ENCODE measurements around the gene PATZ1. TPM values are rescaled to one million over a fixed set of nuclear protein-coding genes. Genes with fewer than 3 reads are reported as not detected.

Gene PATZ1
- total RNA-seq, 1 donor from 2014 or later = 27.6 TPM

DNA sequence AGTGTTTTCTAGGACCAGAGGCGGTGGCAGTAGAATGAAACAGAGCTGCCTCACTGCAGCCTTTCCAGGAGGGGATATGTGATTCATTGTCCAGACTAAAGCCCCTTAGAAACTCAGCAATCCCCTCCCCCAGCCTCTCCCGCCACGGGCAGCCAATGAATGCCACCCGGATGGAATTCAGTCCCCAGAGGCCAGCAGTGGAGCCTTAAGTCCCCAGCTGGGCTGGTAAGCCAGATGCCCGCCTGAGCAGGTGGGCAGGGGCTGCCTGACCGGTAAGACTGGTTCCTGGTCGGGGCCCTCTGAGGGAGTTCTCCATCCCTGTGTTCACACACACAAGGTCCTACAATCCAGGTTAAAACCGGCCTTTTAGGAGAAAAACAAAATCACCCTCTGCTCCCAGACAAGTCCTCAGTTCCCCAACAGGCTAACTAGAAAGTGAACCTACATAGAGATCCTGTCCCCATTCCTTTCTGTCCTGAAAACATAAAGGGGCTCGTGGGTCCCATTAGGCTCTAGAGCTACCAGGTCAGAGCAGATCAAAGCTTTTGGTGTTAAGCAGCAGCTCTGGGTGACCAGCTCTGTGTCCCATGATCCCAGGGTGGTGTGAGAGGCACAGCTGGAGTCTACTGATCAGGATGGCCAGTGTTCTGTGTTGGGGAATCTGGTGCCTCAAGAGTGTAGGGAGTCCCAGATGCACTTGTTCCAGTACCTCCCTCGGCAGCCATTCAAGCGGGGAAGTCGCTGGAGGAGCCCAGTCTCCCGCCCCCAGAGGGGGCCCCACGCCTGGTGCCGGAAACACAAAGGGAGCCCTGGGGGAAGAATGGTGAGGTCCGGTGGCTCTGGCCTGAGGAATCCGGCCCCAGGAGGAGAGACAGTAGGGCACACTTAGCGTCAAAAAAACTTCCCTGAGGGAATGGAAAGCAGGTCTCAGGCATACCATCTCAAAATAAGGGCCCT, 2.6 kb downstream of the PATZ1 start:
- Mint-ChIP-seq H3K36me3 (ENCODE audit: unreplicated experiment) (peaks cover 19% of the 10 kb centered on the region), H3K9me3 (ENCODE audit: unreplicated experiment) (no peaks in the 10 kb centered on the region), H3K4me3 (ENCODE audit: unreplicated experiment) (peak overlapping the region; percentile 74), H3K27me3 (ENCODE audit: unreplicated experiment) (no peaks in the 10 kb centered on the region), H3K27ac (ENCODE audit: unreplicated experiment) (peak overlapping the region; percentile 75), H3K4me1 (ENCODE audit: unreplicated experiment) (peaks cover 51% of the 10 kb centered on the region)
- DNase-seq (ENCODE audit: extremely low spot score, unreplicated experiment) = no peak
- TF ChIP-seq, protein P1, sequence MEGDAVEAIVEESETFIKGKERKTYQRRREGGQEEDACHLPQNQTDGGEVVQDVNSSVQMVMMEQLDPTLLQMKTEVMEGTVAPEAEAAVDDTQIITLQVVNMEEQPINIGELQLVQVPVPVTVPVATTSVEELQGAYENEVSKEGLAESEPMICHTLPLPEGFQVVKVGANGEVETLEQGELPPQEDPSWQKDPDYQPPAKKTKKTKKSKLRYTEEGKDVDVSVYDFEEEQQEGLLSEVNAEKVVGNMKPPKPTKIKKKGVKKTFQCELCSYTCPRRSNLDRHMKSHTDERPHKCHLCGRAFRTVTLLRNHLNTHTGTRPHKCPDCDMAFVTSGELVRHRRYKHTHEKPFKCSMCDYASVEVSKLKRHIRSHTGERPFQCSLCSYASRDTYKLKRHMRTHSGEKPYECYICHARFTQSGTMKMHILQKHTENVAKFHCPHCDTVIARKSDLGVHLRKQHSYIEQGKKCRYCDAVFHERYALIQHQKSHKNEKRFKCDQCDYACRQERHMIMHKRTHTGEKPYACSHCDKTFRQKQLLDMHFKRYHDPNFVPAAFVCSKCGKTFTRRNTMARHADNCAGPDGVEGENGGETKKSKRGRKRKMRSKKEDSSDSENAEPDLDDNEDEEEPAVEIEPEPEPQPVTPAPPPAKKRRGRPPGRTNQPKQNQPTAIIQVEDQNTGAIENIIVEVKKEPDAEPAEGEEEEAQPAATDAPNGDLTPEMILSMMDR (IDR thresholded peaks at IDR 0.05) = no peak

DNA sequence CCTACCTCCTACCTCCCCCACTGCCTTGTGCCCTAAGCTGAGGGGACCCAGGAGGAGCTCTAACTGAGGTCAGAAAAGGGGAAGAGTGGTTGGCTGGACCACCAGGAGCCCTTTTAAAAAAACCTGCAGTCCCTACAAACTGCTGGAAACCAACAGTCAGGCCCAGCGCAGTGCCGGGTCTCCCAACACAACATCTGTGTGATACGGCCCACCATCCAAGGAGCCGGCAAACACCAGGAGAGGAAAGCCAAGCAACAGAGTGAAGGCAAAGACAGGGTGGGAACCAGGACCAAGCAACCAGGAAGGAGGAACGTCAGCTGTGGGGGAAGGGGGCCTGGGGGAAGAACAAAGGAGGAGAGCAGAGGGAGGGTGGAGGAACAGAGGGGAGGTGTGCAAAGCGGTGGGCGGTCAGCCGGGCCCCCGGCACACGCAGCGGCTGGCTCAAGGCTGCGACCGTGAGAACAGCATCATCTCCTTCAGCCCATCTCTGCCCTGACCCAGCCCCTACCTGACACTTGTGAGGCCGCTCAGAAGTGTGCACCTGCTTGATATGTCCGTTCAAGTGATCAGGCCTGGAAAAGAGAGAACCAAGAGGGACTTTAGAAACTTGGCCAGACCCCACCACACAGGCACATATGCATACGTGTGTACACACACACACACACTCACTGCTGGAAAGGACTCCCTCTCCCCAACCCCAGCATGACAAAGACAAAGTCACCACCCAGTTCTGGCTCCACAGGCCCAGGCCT, 3.6 kb downstream of the PATZ1 start:
- H3K4me1 Mint-ChIP-seq (ENCODE audit: unreplicated experiment) = peaks cover 47% of the 10 kb centered on the region
- H3K4me3 Mint-ChIP-seq (ENCODE audit: unreplicated experiment) = peak overlapping the region; percentile 74
- H3K9me3 Mint-ChIP-seq (ENCODE audit: unreplicated experiment) = no peaks in the 10 kb centered on the region
- H3K27ac Mint-ChIP-seq (ENCODE audit: unreplicated experiment) = peak overlapping the region; percentile 75
- peaks cover 23% of the 10 kb centered on the region for H3K36me3 Mint-ChIP-seq (ENCODE audit: unreplicated experiment)
- H3K27me3 Mint-ChIP-seq (ENCODE audit: unreplicated experiment) = no peaks in the 10 kb centered on the region
- no peak for DNase-seq (ENCODE audit: extremely low spot score, unreplicated experiment)
- TF ChIP-seq, protein P1 (IDR thresholded peaks at IDR 0.05) = no peak

DNA sequence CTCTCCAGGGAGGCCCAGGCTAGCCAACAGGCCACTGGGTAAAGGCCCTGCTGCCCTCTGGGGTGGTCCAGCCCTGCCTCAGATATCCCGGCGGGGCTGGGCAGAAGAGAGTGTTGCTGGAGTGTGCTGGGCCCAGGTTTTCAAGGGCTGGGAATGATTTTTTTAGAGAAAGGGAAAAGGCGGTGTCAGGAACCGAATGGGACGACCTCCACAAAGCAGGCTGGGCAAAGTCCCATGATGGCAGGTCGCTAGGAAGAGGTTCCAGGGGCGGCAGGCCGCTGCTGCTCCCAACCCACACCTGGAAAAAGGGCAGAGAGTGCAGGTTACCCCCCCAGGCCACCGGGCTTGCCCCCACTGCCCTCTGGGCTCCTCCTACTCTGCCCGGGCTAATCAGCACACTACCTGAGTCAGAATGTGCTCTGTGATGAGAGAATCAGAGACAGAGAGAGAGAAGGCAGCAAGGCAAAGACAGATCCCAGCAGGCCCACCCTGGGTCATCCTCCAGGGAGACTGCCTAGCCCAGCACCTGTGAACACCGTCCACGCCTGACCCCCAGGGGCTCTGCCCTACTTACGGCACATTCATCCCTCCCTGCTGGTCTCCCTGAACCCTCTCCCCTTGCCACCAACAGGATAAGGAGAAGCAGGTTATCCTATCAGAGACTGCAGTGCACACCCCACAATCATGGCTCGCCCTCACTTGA, 4.6 kb downstream of the PATZ1 start:
- Mint-ChIP-seq H3K27me3 (ENCODE audit: unreplicated experiment) (no peaks in the 10 kb centered on the region), H3K4me3 (ENCODE audit: unreplicated experiment) (no peak overlapping the region), H3K27ac (ENCODE audit: unreplicated experiment) (no peak overlapping the region), H3K9me3 (ENCODE audit: unreplicated experiment) (no peaks in the 10 kb centered on the region), H3K4me1 (ENCODE audit: unreplicated experiment) (peaks cover 43% of the 10 kb centered on the region), H3K36me3 (ENCODE audit: unreplicated experiment) (peaks cover 29% of the 10 kb centered on the region)
- no peak for DNase-seq (ENCODE audit: extremely low spot score, unreplicated experiment)
- TF ChIP-seq, protein P1 (IDR thresholded peaks at IDR 0.05) = no peak

DNA sequence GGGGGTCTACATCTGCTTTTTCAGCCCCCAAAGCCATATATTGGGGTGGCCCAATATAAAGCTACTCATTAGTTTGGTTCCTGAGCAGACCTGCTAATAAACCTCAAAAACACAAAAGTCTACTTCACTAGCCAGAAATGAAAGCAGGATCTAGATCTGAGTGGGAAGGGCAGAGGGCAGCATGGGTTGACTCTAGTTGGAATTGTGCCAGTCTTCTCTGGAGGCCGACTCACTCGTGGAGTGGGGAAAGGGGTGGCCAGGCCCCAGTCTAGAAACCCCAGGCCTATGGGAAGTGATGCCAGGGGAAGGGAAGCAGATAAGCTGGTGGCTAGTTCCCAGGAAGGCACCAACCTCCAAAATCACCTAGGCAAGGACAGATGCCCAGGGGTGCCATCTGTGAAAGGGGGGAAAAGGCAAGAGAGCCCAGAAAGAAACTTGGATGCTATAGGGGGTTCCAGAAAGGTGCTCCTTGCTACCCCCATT, 5.3 kb downstream of the PATZ1 start:
- no peak overlapping the region for H3K27ac Mint-ChIP-seq (ENCODE audit: unreplicated experiment)
- H3K36me3 Mint-ChIP-seq (ENCODE audit: unreplicated experiment) = peaks cover 33% of the 10 kb centered on the region
- peaks cover 43% of the 10 kb centered on the region for H3K4me1 Mint-ChIP-seq (ENCODE audit: unreplicated experiment)
- H3K9me3 Mint-ChIP-seq (ENCODE audit: unreplicated experiment) = no peaks in the 10 kb centered on the region
- H3K27me3 Mint-ChIP-seq (ENCODE audit: unreplicated experiment) = no peaks in the 10 kb centered on the region
- no peak for DNase-seq (ENCODE audit: extremely low spot score, unreplicated experiment)
- TF ChIP-seq, protein P1 (IDR thresholded peaks at IDR 0.05) = no peak
- H3K4me3 Mint-ChIP-seq (ENCODE audit: unreplicated experiment) = no peak overlapping the region

Measured in osteocyte (in vitro differentiated cells).